Stimulated activated CD4-positive, alpha-beta T cell treated with anti-CD3 and anti-CD28 coated beads, Interleukin-1b, Interleukin-23, amount 100 ng/mL, for 24 hours (primary cell): ENCODE results near the gene TMEM248.
"Not testable (repeated sequence)": the region's sequence is repeated elsewhere in the genome, so short reads cannot be mapped to it uniquely, and the experiment has no call there.

Experiments
- DNase-seq, 4 experiments: peaks; one replicate each; pipeline ENCODE4 v3.0.0-alpha.2; 2020; ENCODE audit warnings: low read depth in 4 of 4, low spot score in 1 of 4

Gene TMEM248

GRCh38 chr7:66920769-66921395 is at the start of gene TMEM248:
Gene TMEM248 (plus strand): TSS chr7:66921225. CDS start chr7:66941866, 20,641 bp downstream.
- DNase-seq: peak; percentile 79 to 89 (median 84)

- no peak for DNase-seq
Measured at GRCh38 chr7:66873476-66873875, 47.5 kb upstream of the TMEM248 start.

- DNase-seq: no peak
Measured at GRCh38 chr7:66877577-66878300, 43.3 kb upstream of the TMEM248 start.

GRCh38 chr7:66878301-66878685 is 42.7 kb upstream of the TMEM248 start:
- DNase-seq: not testable (repeated sequence)

GRCh38 chr7:66880053-66880452 is 41.0 kb upstream of the TMEM248 start:
- no peak for DNase-seq

- DNase-seq: not testable (repeated sequence)
Measured at GRCh38 chr7:66880577-66880976, 40.4 kb upstream of the TMEM248 start.

- no peak for DNase-seq
Measured at GRCh38 chr7:66883716-66884115, 37.3 kb upstream of the TMEM248 start.

GRCh38 chr7:66884556-66884955 is 36.5 kb upstream of the TMEM248 start:
- DNase-seq: not testable (repeated sequence)

GRCh38 chr7:66886152-66886551 is 34.9 kb upstream of the TMEM248 start:
- no peak for DNase-seq

GRCh38 chr7:66888223-66888622 is 32.8 kb upstream of the TMEM248 start:
- not testable (repeated sequence) for DNase-seq

GRCh38 chr7:66894463-66895080 is 26.5 kb upstream of the TMEM248 start:
- DNase-seq: no peak

- DNase-seq: no peak
Measured at GRCh38 chr7:66896441-66896840, 24.6 kb upstream of the TMEM248 start.

- DNase-seq: no peak
Measured at GRCh38 chr7:66899552-66900280, 21.3 kb upstream of the TMEM248 start.

- no peak for DNase-seq
Measured at GRCh38 chr7:66901941-66902843, 18.8 kb upstream of the TMEM248 start.

GRCh38 chr7:66902844-66903180 is 18.2 kb upstream of the TMEM248 start:
- DNase-seq: no peak

GRCh38 chr7:66903360-66904062 is 17.5 kb upstream of the TMEM248 start:
- DNase-seq: no peak

GRCh38 chr7:66904063-66904593 is 16.9 kb upstream of the TMEM248 start:
- DNase-seq: no peak

GRCh38 chr7:66905278-66905677 is 15.7 kb upstream of the TMEM248 start:
- no peak for DNase-seq

- no peak for DNase-seq
Measured at GRCh38 chr7:66905689-66906088, 15.3 kb upstream of the TMEM248 start.

GRCh38 chr7:66907731-66908130 is 13.3 kb upstream of the TMEM248 start:
- DNase-seq: no peak
